Measurements from ENCODE around the gene ACACA. TPM values are rescaled to one million over a fixed set of nuclear protein-coding genes. Genes with fewer than 3 reads are reported as not detected.
A peak's percentile ranks its signal among the peaks of the same experiment; 100 is the strongest.

Gene ACACA
- total and polyA plus RNA-seq, 9 donors, result 10.9 to 104 (median 37.9) TPM

GRCh38 chr17:37121616-37122015, 285.0 kb downstream of the ACACA start:
- H3K36me3 ChIP-seq, result no peaks in the 10 kb centered on the region

DNA sequence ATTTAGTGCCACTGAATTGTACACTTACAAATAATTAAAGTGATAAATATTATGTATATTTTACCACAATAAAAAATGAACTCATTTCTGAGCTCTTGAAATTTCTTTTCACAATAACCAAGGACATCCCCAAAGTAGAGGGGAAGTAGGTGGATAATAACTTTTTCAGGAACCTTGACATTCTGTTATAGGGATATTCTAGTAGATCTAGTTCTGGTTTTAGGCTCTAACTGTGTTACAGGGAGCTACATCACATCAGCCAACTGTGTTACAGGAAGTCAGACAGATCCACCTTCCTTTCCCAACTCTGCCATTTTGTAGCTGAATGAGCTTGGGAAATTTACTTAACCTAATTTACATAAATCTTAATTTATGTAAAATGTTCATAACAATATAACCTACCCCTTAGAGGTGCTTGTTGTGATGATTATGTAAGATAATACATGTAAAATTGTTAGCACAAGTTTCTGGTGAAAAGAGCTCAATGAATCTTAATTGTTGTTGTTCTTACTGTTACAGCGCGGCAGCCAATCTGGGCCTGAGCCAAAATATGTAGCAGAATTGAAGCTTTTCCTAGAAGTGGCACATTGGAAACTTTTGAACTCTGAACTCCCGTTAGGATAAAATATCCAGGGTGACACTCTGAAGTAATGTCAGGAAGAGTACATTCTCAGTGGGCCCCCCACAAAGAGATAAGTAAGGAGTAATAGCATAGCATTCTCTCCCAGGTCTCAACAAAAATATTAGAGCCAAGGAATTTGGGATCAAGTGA, 288.1 kb downstream of the ACACA start:
- intact Hi-C loops (cut with DNase I), result no loop called here
- Histone ChIP-seq H3K9me3 (no peaks in the 10 kb centered on the region), H3K27ac (no peak overlapping the region), H3K36me3 (no peaks in the 10 kb centered on the region), H3K4me1 (ENCODE audit: insufficient read depth) (peaks cover 2% of the 10 kb centered on the region), H3K4me3 (no peak overlapping the region), H3K27me3 (no peaks in the 10 kb centered on the region)
- peak in 1 of 5 donors; percentile 44 for DNase-seq
- TF ChIP-seq EP300 (IDR thresholded peaks at IDR 0.05), result no peak
- TF ChIP-seq POLR2A (IDR thresholded peaks at IDR 0.05), result no peak
- no peak for TF ChIP-seq CTCF (IDR thresholded peaks at IDR 0.05)
- 22 to 31% (median 31%) methylated on average over 3 of the region's 3 CpGs for WGBS, 3 donors

More at GRCh38 chr17:37121616-37122015, 285.0 kb downstream of the ACACA start:
- H3K4me1 ChIP-seq (ENCODE audit: insufficient read depth), result peaks cover 2% of the 10 kb centered on the region
- intact Hi-C loops (cut with DNase I), result no loop called here
- no peak for TF ChIP-seq POLR2A (IDR thresholded peaks at IDR 0.05)
- no peak for TF ChIP-seq CTCF (IDR thresholded peaks at IDR 0.05)
- no peak for TF ChIP-seq EP300 (IDR thresholded peaks at IDR 0.05)
- no peak overlapping the region for H3K27ac ChIP-seq
- WGBS, 3 donors, result 92 to 95% (median 94%) methylated on average over 2 of the region's 2 CpGs
- H3K4me3 ChIP-seq, result no peak overlapping the region
- no peaks in the 10 kb centered on the region for H3K9me3 ChIP-seq
- no peaks in the 10 kb centered on the region for H3K27me3 ChIP-seq
- DNase-seq, result no peak

GRCh38 chr17:37117373-37118142, 289.1 kb downstream of the ACACA start:
- no peak for DNase-seq
- no peak for TF ChIP-seq POLR2A (IDR thresholded peaks at IDR 0.05)
- TF ChIP-seq EP300 (IDR thresholded peaks at IDR 0.05), result no peak
- TF ChIP-seq CTCF (IDR thresholded peaks at IDR 0.05), result no peak
- Histone ChIP-seq H3K9me3 (no peaks in the 10 kb centered on the region), H3K4me3 (no peak overlapping the region), H3K36me3 (no peaks in the 10 kb centered on the region), H3K4me1 (ENCODE audit: insufficient read depth) (peaks cover 2% of the 10 kb centered on the region), H3K27ac (no peak overlapping the region), H3K27me3 (no peaks in the 10 kb centered on the region)
- intact Hi-C loops (cut with DNase I), result no loop called here
- 90 to 93% (median 91%) methylated on average over 7 of the region's 7 CpGs for WGBS, 3 donors

DNA sequence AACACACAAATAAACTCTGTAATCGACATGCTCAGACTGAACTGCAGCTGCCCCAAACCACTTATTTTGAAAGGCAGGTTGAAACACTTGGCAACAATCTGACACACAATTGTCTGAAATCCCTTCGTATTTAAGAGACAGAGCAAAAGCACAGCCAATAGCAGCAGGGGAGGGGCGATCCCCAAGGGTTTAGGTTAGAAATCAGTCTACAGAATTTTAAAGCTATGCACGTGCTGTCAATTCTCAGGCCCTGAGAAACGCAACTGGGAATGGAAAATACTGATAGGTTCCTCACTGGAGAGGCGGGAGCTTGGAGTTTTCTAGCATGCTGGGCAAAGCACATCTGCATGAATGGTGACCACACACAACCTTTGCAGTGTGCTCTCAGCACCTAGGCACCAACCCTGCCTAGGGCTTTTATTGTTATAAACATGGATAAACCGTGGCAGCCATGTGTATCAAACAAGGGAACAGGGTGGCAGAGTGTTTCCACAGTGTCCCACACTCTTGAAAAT, 289.9 kb downstream of the ACACA start:
- Histone ChIP-seq H3K9me3 (no peaks in the 10 kb centered on the region), H3K27me3 (no peaks in the 10 kb centered on the region), H3K36me3 (no peaks in the 10 kb centered on the region), H3K27ac (no peak overlapping the region), H3K4me1 (ENCODE audit: insufficient read depth) (peaks cover 2% of the 10 kb centered on the region), H3K4me3 (no peak overlapping the region)
- intact Hi-C loops (cut with DNase I), result no loop called here
- DNase-seq, result no peak
- TF ChIP-seq EP300 (IDR thresholded peaks at IDR 0.05), result no peak
- TF ChIP-seq POLR2A (IDR thresholded peaks at IDR 0.05), result no peak
- no peak for TF ChIP-seq CTCF (IDR thresholded peaks at IDR 0.05)
- 78 to 84% (median 81%) methylated on average over 7 of the region's 7 CpGs for WGBS, 3 donors

Measured in ovary (tissue), 9 donors.